HepG2 (cell line): ENCODE measurements around the gene PHF23. TPM values are rescaled to one million over a fixed set of nuclear protein-coding genes. Genes with fewer than 3 reads are reported as not detected.

ENCODE experiments used
- ATAC-seq: fragments of 200-7000 bp; cut with Tn5 transposase; 3 replicates; pipeline ENCODE4 v1.9.1; 2020; ENCODE audit warnings: mild to moderate bottlenecking, moderate library complexity
- BruUV-seq: library from RNA; stranded (reverse); fragments of 400-500 nt; replicated peaks from 2 replicates; lab custom pipeline; 2021; lab: Mats Ljungman, UMichigan
- CTCF ChIA-PET: fragments of 300-600 bp; formaldehyde crosslinking; extraction: SDS; loops from one replicate; lab custom pipeline; 2021; ENCODE audit warnings: low total read pairs, inconsistent platforms, low intra/inter-chr PET ratio; lab: Yijun Ruan, JAX
- POLR2A ChIA-PET: fragments of 350-600 bp; sonication (Branson Sonifier 250); formaldehyde crosslinking; loops from one replicate; lab custom pipeline; 2020; ENCODE audit warnings: antibody characterized with exemption, inconsistent platforms; lab: Yijun Ruan, JAX
- DNase-seq: peaks from one replicate; pipeline ENCODE4 v3.0.0-alpha.2; 2015; ENCODE audit warnings: low spot score
- FAIRE-seq: peaks from 3 replicates; lab custom pipeline; 2011; peaks lifted over from hg19 to GRCh38; lab: Jason Lieb, UNC
- H2AFZ ChIP-seq: one replicate; pipeline ENCODE4 v1.6.1; 2011; ENCODE audit warnings: low read length, inconsistent platforms
- H3K27ac ChIP-seq: fragments of 300-600 bp; 3 replicates; pipeline ENCODE4 v1.8.0; 2011; ENCODE audit warnings: mixed run types, mild to moderate bottlenecking, mixed read lengths, low read length, inconsistent platforms; ENCODE audit not compliant: insufficient read depth; ENCODE audit errors: extremely low read length
- H3K27me3 ChIP-seq, 2 experiments: fragments of 200-600 bp in 1 of 2; 2 replicates in 1 of 2; 3 replicates in 1 of 2; pipeline versions ENCODE4 v1.6.0 to v1.8.0; 2011; ENCODE audit warnings: low read length in 2 of 2, mild to moderate bottlenecking in 2 of 2, moderate library complexity in 2 of 2, inconsistent platforms in 1 of 2; ENCODE audit not compliant: insufficient read depth in 2 of 2, control insufficient read depth in 1 of 2
- H3K36me3 ChIP-seq, 2 experiments: fragments of 200-600 bp in 1 of 2; replicated peaks in 1 of 2; 2 replicates in 1 of 2; 3 replicates in 1 of 2; pipeline versions ENCODE4 v1.5.1 to v1.8.0; 2011; ENCODE audit warnings: low read length in 2 of 2, inconsistent platforms in 1 of 2; ENCODE audit not compliant: insufficient read depth in 2 of 2, control insufficient read depth in 1 of 2
- H3K4me1 ChIP-seq: 2 replicates; pipeline ENCODE4 v1.5.1; 2012; ENCODE audit warnings: low read length, inconsistent platforms; ENCODE audit not compliant: insufficient read depth
- H3K4me2 ChIP-seq: 2 replicates; pipeline ENCODE4 v1.6.0; 2011; ENCODE audit warnings: low read depth, low read length, inconsistent platforms
- H3K4me3 ChIP-seq, 3 experiments: fragments of 200-600 bp in 1 of 3; sonication (generic), shearing (Covaris generic) in 1 of 3; replicated peaks in 1 of 3; 2 replicates each; pipeline ENCODE4 v1.5.1; 2011 to 2016; ENCODE audit warnings: low read length in 3 of 3, inconsistent platforms in 2 of 3, low read depth in 2 of 3, mild to moderate bottlenecking in 2 of 3, control low read depth in 1 of 3, mixed read lengths in 1 of 3; ENCODE audit not compliant: insufficient read depth in 1 of 3
- H3K79me2 ChIP-seq: one replicate; pipeline ENCODE4 v1.6.1; 2011; ENCODE audit warnings: low read length, inconsistent platforms; ENCODE audit not compliant: insufficient read depth
- H3K9ac ChIP-seq: 2 replicates; pipeline ENCODE4 v1.6.0; 2011; ENCODE audit warnings: mild to moderate bottlenecking, low read depth, low read length, inconsistent platforms; ENCODE audit not compliant: insufficient read depth
- H3K9me3 ChIP-seq: 2 replicates; pipeline ENCODE4 v1.5.1; 2012; ENCODE audit warnings: mild to moderate bottlenecking, low read length
- H4K20me1 ChIP-seq: 2 replicates; pipeline ENCODE4 v1.6.0; 2011; ENCODE audit warnings: inconsistent platforms, mild to moderate bottlenecking, low read length, moderate library complexity; ENCODE audit not compliant: insufficient read depth
- ARID4A ChIP-seq: sonication (generic); formaldehyde crosslinking; IDR thresholded peaks from 2 replicates; pipeline ENCODE4 v1.5.0; 2020; ENCODE audit warnings: mild to moderate bottlenecking, missing genetic modification reagents, borderline replicate concordance
- FLYWCH1 ChIP-seq: sonication (generic); formaldehyde crosslinking; IDR thresholded peaks from 2 replicates; pipeline ENCODE4 v1.8.1; 2023; ENCODE audit warnings: mild to moderate bottlenecking, missing genetic modification reagents
- MED1 ChIP-seq: sonication (generic); formaldehyde crosslinking; IDR thresholded peaks from 2 replicates; pipeline ENCODE4 v1.4.0; 2020; ENCODE audit warnings: missing genetic modification reagents
- MEIS2 ChIP-seq: sonication (generic); formaldehyde crosslinking; IDR thresholded peaks from 2 replicates; pipeline ENCODE4 v1.9.0; 2021; ENCODE audit warnings: mild to moderate bottlenecking, missing genetic modification reagents
- PRPF4 ChIP-seq: fragments of 200-400 bp; formaldehyde crosslinking; IDR thresholded peaks from 2 replicates; pipeline ENCODE4 v1.6.1; 2016; ENCODE audit warnings: low read length, low read depth; ENCODE audit not compliant: poor library complexity, severe bottlenecking
- RBFOX2 ChIP-seq: fragments of 200-400 bp; formaldehyde crosslinking; IDR thresholded peaks from 2 replicates; pipeline ENCODE4 v1.6.1; 2017; ENCODE audit warnings: low read depth, mild to moderate bottlenecking, low read length
- RBM22 ChIP-seq: fragments of 200-400 bp; formaldehyde crosslinking; optimal IDR thresholded peaks from 2 replicates; pipeline ENCODE3; 2017; ENCODE audit warnings: mild to moderate bottlenecking, low read length, moderate library complexity
- REL ChIP-seq: sonication (generic); formaldehyde crosslinking; conservative IDR thresholded peaks from 2 replicates; pipeline ENCODE4 v1.8.0; 2022; ENCODE audit warnings: mild to moderate bottlenecking, missing genetic modification reagents, moderate library complexity
- SATB2 ChIP-seq: sonication (generic); formaldehyde crosslinking; IDR thresholded peaks from 2 replicates; pipeline ENCODE4 v1.5.0; 2020; ENCODE audit warnings: missing genetic modification reagents
- SIN3A ChIP-seq: IDR thresholded peaks from 2 replicates; pipeline ENCODE4 v1.6.1; 2011; ENCODE audit warnings: low read depth, mild to moderate bottlenecking, control low read depth, low read length, borderline replicate concordance
- SRY ChIP-seq: sonication (generic); formaldehyde crosslinking; IDR thresholded peaks from 2 replicates; pipeline ENCODE4 v1.8.0; 2022; ENCODE audit warnings: mild to moderate bottlenecking, missing genetic modification reagents
- THAP7 ChIP-seq: sonication (generic); formaldehyde crosslinking; IDR thresholded peaks from 2 replicates; pipeline ENCODE4 v1.8.1; 2023; ENCODE audit warnings: mild to moderate bottlenecking, missing genetic modification reagents
- ZFX ChIP-seq: sonication (generic); formaldehyde crosslinking; IDR thresholded peaks from 2 replicates; pipeline ENCODE4 v1.4.0; 2020; ENCODE audit warnings: mild to moderate bottlenecking, low read depth, missing genetic modification reagents, moderate library complexity
- ZFY ChIP-seq: sonication (generic); formaldehyde crosslinking; IDR thresholded peaks from 2 replicates; pipeline ENCODE4 v1.4.0; 2020; ENCODE audit warnings: missing genetic modification reagents
- ZNF101 ChIP-seq: sonication (generic); formaldehyde crosslinking; IDR thresholded peaks from 2 replicates; pipeline ENCODE4 v1.4.0; 2020; ENCODE audit warnings: mild to moderate bottlenecking, low read depth, missing genetic modification reagents, borderline replicate concordance
- ZNF160 ChIP-seq: sonication (generic); formaldehyde crosslinking; IDR thresholded peaks from 2 replicates; pipeline ENCODE4 v1.8.0; 2022; ENCODE audit warnings: mild to moderate bottlenecking, inconsistent platforms, missing genetic modification reagents
- ZNF558 ChIP-seq: sonication (generic); formaldehyde crosslinking; IDR thresholded peaks from 2 replicates; pipeline ENCODE4 v1.9.0; 2022; ENCODE audit warnings: mild to moderate bottlenecking, missing genetic modification reagents, borderline replicate concordance
- ZNF775 ChIP-seq: sonication (generic); formaldehyde crosslinking; IDR thresholded peaks from 2 replicates; pipeline ENCODE4 v1.4.0; 2020; ENCODE audit warnings: missing genetic modification reagents, mild to moderate bottlenecking, moderate library complexity, borderline replicate concordance
- WGBS: methylation state at CpG from one replicate; pipeline ENCODE4 v1.1.6; 2017; ENCODE audit warnings: low lambda C conversion rate; 5-methylcytosine and 5-hydroxymethylcytosine counted together
- in situ Hi-C: cut with HindIII; loops from 2 replicates; pipeline ENCODE4 v1.10.0; 2017; ENCODE audit warnings: low pct_unique_long_range_greater_than_20kb; ENCODE audit not compliant: extremely low pct_ligation_motif_present
- intact Hi-C: fragments of 100-400 bp; cut with micrococcal nuclease; formaldehyde crosslinking; loops from one replicate; pipeline ENCODE4 v1.10.0; 2022; ENCODE audit not compliant: unreplicated experiment
- polyA plus RNA-seq, 8 experiments: library from polyadenylated mRNA; depleted of rRNA in 3 of 8; stranded (reverse) in 7 of 8; unstranded in 1 of 8; fragments of >200 nt; fragmentation: Illumina TruSeq in 4 of 8; extraction: Trizol in 4 of 8; gene quantifications; 2 replicates each; pipeline versions ENCODE4 v1.2.1 to v1.2.3, GENCODE V29; 2011 to 2016; ENCODE audit warnings: low read depth in 4 of 8, missing spikeins in 1 of 8, mixed read lengths in 1 of 8; ENCODE audit not compliant: insufficient read depth in 1 of 8
- total RNA-seq, 5 experiments: library from RNA; depleted of rRNA; stranded (reverse); fragments of >200 nt; fragmentation: Illumina TruSeq; extraction: Trizol; gene quantifications; 2 replicates each; pipeline ENCODE4 v1.2.3, GENCODE V29; 2016; ENCODE audit warnings: low read depth in 1 of 5

PHF23 gene
- total and polyA plus RNA-seq, 2 of the 13 experiments (the other 11 are each of a cell fraction or from before 2014, with no cell fraction given) = 27.6 to 33.2 TPM

- FAIRE-seq = no peak
- H2AFZ ChIP-seq = no peak overlapping the region
- 0 out of 2 replicates have a peak, but pooled peaks have one; percentile 41 for TF ChIP-seq SATB2 (CRISPR knock-in tag)
- 0 out of 2 replicates have a peak, but pooled peaks have one; percentile 13 for TF ChIP-seq ARID4A (CRISPR knock-in tag)
- no peak for TF ChIP-seq ZNF775 (CRISPR knock-in tag)
- peak; percentile 27 for TF ChIP-seq RBM22
- peak; percentile 66 for TF ChIP-seq RBFOX2
- 0 out of 2 replicates have a peak, but pooled peaks have one; percentile 12 for TF ChIP-seq ZFY (CRISPR knock-in tag)
- TF ChIP-seq REL (CRISPR knock-in tag) = 0 out of 2 replicates have a peak, but pooled peaks have one; percentile 8
- TF ChIP-seq PRPF4 = peak; percentile 47
- TF ChIP-seq SRY (CRISPR knock-in tag) = 0 out of 2 replicates have a peak, but pooled peaks have one; percentile 54
- no peak for TF ChIP-seq ZNF101
- TF ChIP-seq ZFX (CRISPR knock-in tag) = peak; percentile 37; the same call in 1 of the 2 replicates
- TF ChIP-seq MED1 = 0 out of 2 replicates have a peak, but pooled peaks have one; percentile 8
- peak; percentile 33; the same call in 1 of the 2 replicates for TF ChIP-seq MEIS2
- TF ChIP-seq THAP7 = no peak
- peak; percentile 17; the same call in 1 of the 2 replicates for TF ChIP-seq ZNF558 (CRISPR knock-in tag)
- TF ChIP-seq FLYWCH1 (CRISPR knock-in tag) = peak; percentile 23; the same call in 1 of the 2 replicates
- peak; percentile 41; the same call in 1 of the 2 replicates for TF ChIP-seq SIN3A
- peak; percentile 7; the same call in 1 of the 2 replicates for TF ChIP-seq ZNF160 (CRISPR knock-in tag)
These were observed 11.7 kb upstream of the PHF23 start for GRCh38 chr17:7250695-7251627.

More at GRCh38 chr17:7250695-7251627, 11.7 kb upstream of the PHF23 start:
- intact Hi-C loops = no loop called here
- H3K4me3 ChIP-seq = peak overlapping the region; percentile 95 to 99 (median 96)
- no peak for DNase-seq
- peaks cover 56% of the 10 kb centered on the region for H3K79me2 ChIP-seq
- H3K36me3 ChIP-seq = peaks cover 11 to 24% of the 10 kb centered on the region in 2 experiments; a peak in 4 of 5 replicates
- in situ Hi-C loops = no loop called here
- BruUV-seq = no TSS peak
- WGBS = 2% methylated on average over 28 of the region's 55 CpGs
- POLR2A ChIA-PET = interaction anchor here (0.7 to 2.6 kb wide), 11 partner anchors 9 to 79 kb away, joined by 3 to 34 read pairs (median 10); partner anchors contain the start of genes ACADVL, ASGR1, DLG4 and DVL2
- peak overlapping the region; percentile 90 for H3K4me2 ChIP-seq
- ATAC-seq = peak; percentile 39
- H4K20me1 ChIP-seq = no peaks in the 10 kb centered on the region
- peaks cover 0 to 2% of the 10 kb centered on the region in 2 experiments; a peak in 1 of 5 replicates for H3K27me3 ChIP-seq
- CTCF ChIA-PET = interaction anchor here (1.5 kb wide), 1 partner anchor 30 kb away, joined by 5 read pairs; the partner anchor contains the start of gene SLC2A4
- peak overlapping the region; percentile 99 for H3K27ac ChIP-seq
- peaks cover 38% of the 10 kb centered on the region for H3K4me1 ChIP-seq
- H3K9ac ChIP-seq = peak overlapping the region; percentile 96
- no peaks in the 10 kb centered on the region for H3K9me3 ChIP-seq
